ENCODE results near the gene DLGAP5. TPM values are rescaled to one million over a fixed set of nuclear protein-coding genes. Genes with fewer than 3 reads are reported as not detected.

Gene DLGAP5
- total and polyA plus RNA-seq, 2 donors from 2014 or later = 0.60 TPM; not detected in 1

GRCh38 chr14:55131370-55132137 lies 59.8 kb downstream of the DLGAP5 start:
- intact Hi-C loops (cut with DNase I) = no loop called here

DNA sequence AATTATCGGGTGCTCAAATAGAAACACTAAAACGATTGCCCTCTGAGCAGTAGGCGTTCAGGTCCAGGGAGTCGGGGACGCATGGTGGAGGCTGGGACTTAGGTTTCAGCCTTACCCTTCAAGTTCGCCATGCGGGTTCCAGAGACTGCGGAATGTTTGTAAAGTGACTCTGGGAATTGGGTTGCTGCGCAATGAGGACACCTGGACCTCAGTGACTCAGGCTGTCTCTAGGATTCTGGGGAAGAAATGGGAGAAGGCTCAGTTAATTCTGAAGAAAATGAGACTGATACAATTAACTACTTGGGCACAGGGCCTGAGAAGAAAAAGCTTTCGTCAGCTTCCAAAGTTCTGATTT lies 61.2 kb downstream of the DLGAP5 start:
- intact Hi-C loops (cut with DNase I) = no loop called here
- Histone ChIP-seq H3K27me3 (ENCODE audit: control insufficient read depth, insufficient read depth, low read length) (no peaks in the 10 kb centered on the region), H3K4me3 (ENCODE audit: low read length in 3 of 3) (peak overlapping the region; percentile 37 to 80 (median 79)), H3K9me3 (ENCODE audit: control insufficient read depth in 2 of 3, insufficient read depth in 1 of 3, low read length in 3 of 3) (no peaks in the 10 kb centered on the region), H3K4me1 (ENCODE audit: control insufficient read depth in 2 of 3, insufficient read depth in 2 of 3, low read depth in 1 of 3, low read length in 3 of 3) (peaks cover 0 to 10% (median 4%) of the 10 kb centered on the region in 3 donors), H3K9ac (ENCODE audit: low read length in 3 of 3) (peak overlapping the region in 1 of 3 donors; percentile 60), H3K36me3 (ENCODE audit: control insufficient read depth in 2 of 3, insufficient read depth in 3 of 3, low read length in 3 of 3) (no peaks in the 10 kb centered on the region), H3K27ac (ENCODE audit: low read depth in 2 of 2, low read length in 2 of 2) (peak overlapping the region; percentile 75 to 82)
- TF ChIP-seq, protein P1, sequence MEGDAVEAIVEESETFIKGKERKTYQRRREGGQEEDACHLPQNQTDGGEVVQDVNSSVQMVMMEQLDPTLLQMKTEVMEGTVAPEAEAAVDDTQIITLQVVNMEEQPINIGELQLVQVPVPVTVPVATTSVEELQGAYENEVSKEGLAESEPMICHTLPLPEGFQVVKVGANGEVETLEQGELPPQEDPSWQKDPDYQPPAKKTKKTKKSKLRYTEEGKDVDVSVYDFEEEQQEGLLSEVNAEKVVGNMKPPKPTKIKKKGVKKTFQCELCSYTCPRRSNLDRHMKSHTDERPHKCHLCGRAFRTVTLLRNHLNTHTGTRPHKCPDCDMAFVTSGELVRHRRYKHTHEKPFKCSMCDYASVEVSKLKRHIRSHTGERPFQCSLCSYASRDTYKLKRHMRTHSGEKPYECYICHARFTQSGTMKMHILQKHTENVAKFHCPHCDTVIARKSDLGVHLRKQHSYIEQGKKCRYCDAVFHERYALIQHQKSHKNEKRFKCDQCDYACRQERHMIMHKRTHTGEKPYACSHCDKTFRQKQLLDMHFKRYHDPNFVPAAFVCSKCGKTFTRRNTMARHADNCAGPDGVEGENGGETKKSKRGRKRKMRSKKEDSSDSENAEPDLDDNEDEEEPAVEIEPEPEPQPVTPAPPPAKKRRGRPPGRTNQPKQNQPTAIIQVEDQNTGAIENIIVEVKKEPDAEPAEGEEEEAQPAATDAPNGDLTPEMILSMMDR (IDR thresholded peaks at IDR 0.05; ENCODE audit: borderline replicate concordance, extremely low read depth, insufficient read depth) = no peak
- FAIRE-seq (no peak), DNase-seq (peak in 2 of 5 donors; percentile 34 to 48)

More at GRCh38 chr14:55131370-55132137, 59.8 kb downstream of the DLGAP5 start:
- no peak for DNase-seq
- Histone ChIP-seq H3K27me3 (ENCODE audit: control insufficient read depth, insufficient read depth, low read length) (no peaks in the 10 kb centered on the region), H3K27ac (ENCODE audit: low read depth in 2 of 2, low read length in 2 of 2) (no peak overlapping the region), H3K4me3 (ENCODE audit: low read length in 3 of 3) (peak overlapping the region in 1 of 3 donors; percentile 2), H3K9ac (ENCODE audit: low read length in 3 of 3) (peak overlapping the region in 1 of 3 donors; percentile 3), H3K36me3 (ENCODE audit: control insufficient read depth in 2 of 3, insufficient read depth in 3 of 3, low read length in 3 of 3) (no peaks in the 10 kb centered on the region), H3K4me1 (ENCODE audit: control insufficient read depth in 2 of 3, insufficient read depth in 2 of 3, low read depth in 1 of 3, low read length in 3 of 3) (peaks cover 0 to 9% (median 4%) of the 10 kb centered on the region in 3 donors), H3K9me3 (ENCODE audit: control insufficient read depth in 2 of 3, insufficient read depth in 1 of 3, low read length in 3 of 3) (no peaks in the 10 kb centered on the region)
- no peak for FAIRE-seq
- TF ChIP-seq, protein P1 (IDR thresholded peaks at IDR 0.05; ENCODE audit: borderline replicate concordance, extremely low read depth, insufficient read depth) = peak; percentile 5

- H3K4me1 ChIP-seq (ENCODE audit: control insufficient read depth in 2 of 3, insufficient read depth in 2 of 3, low read depth in 1 of 3, low read length in 3 of 3) = peaks cover 0 to 10% (median 4%) of the 10 kb centered on the region in 3 donors
- peak overlapping the region in 2 of 3 donors; percentile 60 to 76 for H3K9ac ChIP-seq (ENCODE audit: low read length in 3 of 3)
- H3K27ac ChIP-seq (ENCODE audit: low read depth in 2 of 2, low read length in 2 of 2) = peak overlapping the region; percentile 75 to 82
- H3K36me3 ChIP-seq (ENCODE audit: control insufficient read depth in 2 of 3, insufficient read depth in 3 of 3, low read length in 3 of 3) = no peaks in the 10 kb centered on the region
- H3K4me3 ChIP-seq (ENCODE audit: low read length in 3 of 3) = peak overlapping the region; percentile 37 to 80 (median 79)
- TF ChIP-seq, protein P1 (IDR thresholded peaks at IDR 0.05; ENCODE audit: borderline replicate concordance, extremely low read depth, insufficient read depth) = no peak
- DNase-seq (peak; percentile 56 to 91 (median 71)), FAIRE-seq (no peak)
- intact Hi-C loops (cut with DNase I) = no loop called here
- no peaks in the 10 kb centered on the region for H3K9me3 ChIP-seq (ENCODE audit: control insufficient read depth in 2 of 3, insufficient read depth in 1 of 3, low read length in 3 of 3)
- no peaks in the 10 kb centered on the region for H3K27me3 ChIP-seq (ENCODE audit: control insufficient read depth, insufficient read depth, low read length)
Observed at GRCh38 chr14:55129428-55130195, 61.8 kb downstream of the DLGAP5 start.

Data from kidney (tissue), 14 donors.